WTC11 (cell line): ENCODE results near the gene NFIC. TPM values are rescaled to one million over a fixed set of nuclear protein-coding genes. Genes with fewer than 3 reads are reported as not detected.

Experiments used
- ATAC-seq: fragments of 200-7000 bp; cut with Tn5 transposase; 2 replicates; pipeline ENCODE4 v1.10.0; 2021; ENCODE audit warnings: mild to moderate bottlenecking, moderate library complexity
- CTCF ChIA-PET: fragments of 300-600 bp; sonication (Branson Sonifier 250); formaldehyde crosslinking; loops from one replicate; lab custom pipeline; 2021; ENCODE audit warnings: antibody characterized with exemption; lab: Charles Lee
- POLR2A ChIA-PET: fragments of 350-600 bp; sonication (Branson Sonifier 250); formaldehyde crosslinking; loops from one replicate; lab custom pipeline; 2021; ENCODE audit warnings: antibody characterized with exemption; lab: Charles Lee
- DNase-seq: peaks from one replicate; pipeline ENCODE4 v3.0.0; 2021; ENCODE audit warnings: low spot score
- H3K27ac Mint-ChIP-seq: 2 replicates; pipeline ENCODE4 v1.8.0; 2021; ENCODE audit warnings: mixed read lengths
- H3K27me3 Mint-ChIP-seq: 2 replicates; pipeline ENCODE4 v1.8.0; 2021; ENCODE audit warnings: low read depth, mild to moderate bottlenecking, moderate library complexity, mixed read lengths
- H3K36me3 Mint-ChIP-seq: 2 replicates; pipeline ENCODE4 v1.8.0; 2021; ENCODE audit warnings: mixed read lengths
- H3K4me1 Mint-ChIP-seq: 2 replicates; pipeline ENCODE4 v1.8.0; 2022; ENCODE audit warnings: mixed read lengths
- H3K4me3 Mint-ChIP-seq: 2 replicates; pipeline ENCODE4 v1.8.0; 2021; ENCODE audit warnings: mild to moderate bottlenecking, moderate library complexity, mixed read lengths
- H3K9me3 Mint-ChIP-seq: 2 replicates; pipeline ENCODE4 v1.8.0; 2021; ENCODE audit warnings: mixed read lengths
- ATF6 ChIP-seq: sonication (generic); formaldehyde crosslinking; IDR thresholded peaks from 2 replicates; pipeline ENCODE4 v1.8.1; 2023; ENCODE audit warnings: mild to moderate bottlenecking, missing genetic modification reagents
- CREB1 ChIP-seq: sonication (generic); formaldehyde crosslinking; IDR thresholded peaks from 2 replicates; pipeline ENCODE4 v1.8.0; 2023; ENCODE audit warnings: mild to moderate bottlenecking, missing genetic modification reagents
- CREM ChIP-seq: sonication (generic); formaldehyde crosslinking; IDR thresholded peaks from 2 replicates; pipeline ENCODE4 v1.8.1; 2022; ENCODE audit warnings: mild to moderate bottlenecking, missing genetic modification reagents, moderate library complexity
- E2F5 ChIP-seq: sonication (generic); formaldehyde crosslinking; IDR thresholded peaks from 2 replicates; pipeline ENCODE4 v1.8.1; 2022; ENCODE audit warnings: mild to moderate bottlenecking, moderate library complexity, missing genetic modification reagents
- ESRRA ChIP-seq: sonication (generic); formaldehyde crosslinking; IDR thresholded peaks from 2 replicates; pipeline ENCODE4 v1.8.1; 2022; ENCODE audit warnings: mild to moderate bottlenecking, missing genetic modification reagents, borderline replicate concordance
- ETV6 ChIP-seq: sonication (generic); formaldehyde crosslinking; IDR thresholded peaks from 2 replicates; pipeline ENCODE4 v1.8.1; 2022; ENCODE audit warnings: mild to moderate bottlenecking, missing genetic modification reagents
- FOXJ3 ChIP-seq: sonication (generic); formaldehyde crosslinking; IDR thresholded peaks from 2 replicates; pipeline ENCODE4 v1.9.0; 2021; ENCODE audit warnings: missing genetic modification reagents, mild to moderate bottlenecking, borderline replicate concordance
- FOXP4 ChIP-seq: sonication (generic); formaldehyde crosslinking; IDR thresholded peaks from 2 replicates; pipeline ENCODE4 v1.8.0; 2022; ENCODE audit warnings: mild to moderate bottlenecking, missing genetic modification reagents
- MAX ChIP-seq: sonication (generic); formaldehyde crosslinking; IDR thresholded peaks from 2 replicates; pipeline ENCODE4 v1.8.0; 2022; ENCODE audit warnings: mild to moderate bottlenecking, missing genetic modification reagents
- MXD4 ChIP-seq: fragments of 250-450 bp; sonication (Bioruptor Pico); IDR thresholded peaks from 2 replicates; pipeline ENCODE4 v1.8.0; 2021; ENCODE audit warnings: mild to moderate bottlenecking, moderate library complexity, borderline replicate concordance
- NR2C2 ChIP-seq: sonication (generic); formaldehyde crosslinking; IDR thresholded peaks from 2 replicates; pipeline ENCODE4 v1.8.0; 2022; ENCODE audit warnings: mild to moderate bottlenecking, missing genetic modification reagents
- PRDM15 ChIP-seq: sonication (generic); formaldehyde crosslinking; IDR thresholded peaks from 2 replicates; pipeline ENCODE4 v1.8.0; 2022; ENCODE audit warnings: missing genetic modification reagents
- RELA ChIP-seq: sonication (generic); formaldehyde crosslinking; IDR thresholded peaks from 2 replicates; pipeline ENCODE4 v1.8.1; 2022; ENCODE audit warnings: missing genetic modification reagents, mild to moderate bottlenecking, borderline replicate concordance
- SMAD4 ChIP-seq: sonication (generic); formaldehyde crosslinking; IDR thresholded peaks from 2 replicates; pipeline ENCODE4 v1.8.0; 2022; ENCODE audit warnings: mild to moderate bottlenecking, missing genetic modification reagents
- TCF7 ChIP-seq: sonication (generic); formaldehyde crosslinking; IDR thresholded peaks from 2 replicates; pipeline ENCODE4 v1.8.0; 2022; ENCODE audit warnings: mild to moderate bottlenecking, low read depth, missing genetic modification reagents, moderate library complexity
- ZBTB21 ChIP-seq: sonication (generic); formaldehyde crosslinking; IDR thresholded peaks from 2 replicates; pipeline ENCODE4 v1.8.1; 2023; ENCODE audit warnings: mild to moderate bottlenecking, missing genetic modification reagents, borderline replicate concordance
- ZMAT4 ChIP-seq: fragments of 250-450 bp; sonication (Bioruptor Pico); IDR thresholded peaks from 2 replicates; pipeline ENCODE4 v1.9.0; 2021; ENCODE audit warnings: mild to moderate bottlenecking
- ZNF138 ChIP-seq: sonication (generic); formaldehyde crosslinking; conservative IDR thresholded peaks from 2 replicates; pipeline ENCODE4 v1.8.1; 2022; ENCODE audit warnings: mild to moderate bottlenecking, moderate library complexity, missing genetic modification reagents
- ZNF232 ChIP-seq: sonication (generic); formaldehyde crosslinking; IDR thresholded peaks from 2 replicates; pipeline ENCODE4 v1.8.0; 2022; ENCODE audit warnings: mild to moderate bottlenecking, missing genetic modification reagents
- ZNF423 ChIP-seq: fragments of 250-450 bp; sonication (Bioruptor Pico); IDR thresholded peaks from 2 replicates; pipeline ENCODE4 v2.1.2; 2022; ENCODE audit warnings: mild to moderate bottlenecking, moderate library complexity
- ZSCAN18 ChIP-seq: fragments of 250-450 bp; sonication (Bioruptor Pico); IDR thresholded peaks from 2 replicates; pipeline ENCODE4 v2.1.2; 2022; ENCODE audit warnings: mild to moderate bottlenecking, moderate library complexity
- total RNA-seq: library from RNA; stranded (reverse); gene quantifications from 3 replicates; pipeline ENCODE4 v1.2.3, GENCODE V29; 2021
- TF ChIP-seq, protein P1 (sequence below): sonication (generic); formaldehyde crosslinking; IDR thresholded peaks from 2 replicates; pipeline ENCODE4 v1.8.1; 2023; ENCODE audit warnings: mild to moderate bottlenecking, missing genetic modification reagents

NFIC gene
- total RNA-seq, 1 experiment from 2014 or later, result 3.5 TPM

- POLR2A ChIA-PET, result interaction anchor here (1.5 kb wide), 1 partner anchor 70 kb away, joined by 5 read pairs; no protein-coding TSS in a partner anchor
- H3K4me3 Mint-ChIP-seq, result no peak overlapping the region
- H3K27me3 Mint-ChIP-seq, result peaks cover 88% of the 10 kb centered on the region
- TF ChIP-seq SMAD4 (CRISPR knock-in tag) (no peak), ESRRA (CRISPR knock-in tag) (no peak)
- no peak overlapping the region for H3K27ac Mint-ChIP-seq
- CTCF ChIA-PET, result interaction anchor here (0.5 to 1.8 kb wide), 3 partner anchors 24 to 121 kb away, joined by 3 to 7 read pairs (median 4); no protein-coding TSS in a partner anchor
- H3K4me1 Mint-ChIP-seq, result peaks cover 40% of the 10 kb centered on the region
- no peak for ATAC-seq
- H3K9me3 Mint-ChIP-seq, result no peaks in the 10 kb centered on the region
- no peaks in the 10 kb centered on the region for H3K36me3 Mint-ChIP-seq
- DNase-seq, result no peak
These were observed 1.9 kb upstream of the NFIC start for GRCh38 chr19:3364501-3364858.

- ATAC-seq (no peak), DNase-seq (no peak)
- peak overlapping the region; percentile 59 for H3K4me3 Mint-ChIP-seq
- ChIA-PET POLR2A (interaction anchor here (1.5 kb wide), 1 partner anchor 70 kb away, joined by 5 read pairs; no protein-coding TSS in a partner anchor), CTCF (interaction anchor here (0.9 to 1.8 kb wide), 3 partner anchors 24 to 120 kb away, joined by 4 to 7 read pairs (median 6); no protein-coding TSS in a partner anchor)
- TF ChIP-seq RELA (CRISPR knock-in tag), result no peak
- TF ChIP-seq MAX (CRISPR knock-in tag), result no peak
- TF ChIP-seq ATF6, result no peak
- no peak for TF ChIP-seq ETV6 (CRISPR knock-in tag)
- no peak for TF ChIP-seq ZNF138 (CRISPR knock-in tag)
- TF ChIP-seq CREB1 (CRISPR knock-in tag), result no peak
- TF ChIP-seq ZSCAN18 (CRISPR knock-in tag), result no peak
- no peak for TF ChIP-seq ZBTB21 (CRISPR knock-in tag)
- no peak for TF ChIP-seq CREM (CRISPR knock-in tag)
- TF ChIP-seq FOXP4 (CRISPR knock-in tag), result no peak
- no peak for TF ChIP-seq E2F5 (CRISPR knock-in tag)
- TF ChIP-seq ZMAT4 (CRISPR knock-in tag), result no peak
- TF ChIP-seq, protein P1, sequence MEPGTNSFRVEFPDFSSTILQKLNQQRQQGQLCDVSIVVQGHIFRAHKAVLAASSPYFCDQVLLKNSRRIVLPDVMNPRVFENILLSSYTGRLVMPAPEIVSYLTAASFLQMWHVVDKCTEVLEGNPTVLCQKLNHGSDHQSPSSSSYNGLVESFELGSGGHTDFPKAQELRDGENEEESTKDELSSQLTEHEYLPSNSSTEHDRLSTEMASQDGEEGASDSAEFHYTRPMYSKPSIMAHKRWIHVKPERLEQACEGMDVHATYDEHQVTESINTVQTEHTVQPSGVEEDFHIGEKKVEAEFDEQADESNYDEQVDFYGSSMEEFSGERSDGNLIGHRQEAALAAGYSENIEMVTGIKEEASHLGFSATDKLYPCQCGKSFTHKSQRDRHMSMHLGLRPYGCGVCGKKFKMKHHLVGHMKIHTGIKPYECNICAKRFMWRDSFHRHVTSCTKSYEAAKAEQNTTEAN (CRISPR knock-in tag), result no peak
- no peak for TF ChIP-seq ZNF232 (CRISPR knock-in tag)
- TF ChIP-seq ZNF423 (CRISPR knock-in tag), result no peak
- no peak for TF ChIP-seq PRDM15 (CRISPR knock-in tag)
- TF ChIP-seq TCF7, result no peak
- TF ChIP-seq NR2C2 (CRISPR knock-in tag), result no peak
- TF ChIP-seq FOXJ3 (CRISPR knock-in tag), result no peak
- no peak for TF ChIP-seq MXD4 (CRISPR knock-in tag)
- H3K27ac Mint-ChIP-seq, result no peak overlapping the region
- no peaks in the 10 kb centered on the region for H3K9me3 Mint-ChIP-seq
- peaks cover 47% of the 10 kb centered on the region for H3K4me1 Mint-ChIP-seq
- peaks cover 95% of the 10 kb centered on the region for H3K27me3 Mint-ChIP-seq
- H3K36me3 Mint-ChIP-seq, result no peaks in the 10 kb centered on the region
These were observed 1.1 kb upstream of the NFIC start for GRCh38 chr19:3365093-3365835.
